ENCODE measurements around the gene TTC36. TPM values are rescaled to one million over a fixed set of nuclear protein-coding genes. Genes with fewer than 3 reads are reported as not detected.

The TTC36 gene
- total and polyA plus RNA-seq, 2 donors (not counting 1 experiment from before 2014, with no cell fraction given), result 0.99 TPM; not detected in 1

DNA sequence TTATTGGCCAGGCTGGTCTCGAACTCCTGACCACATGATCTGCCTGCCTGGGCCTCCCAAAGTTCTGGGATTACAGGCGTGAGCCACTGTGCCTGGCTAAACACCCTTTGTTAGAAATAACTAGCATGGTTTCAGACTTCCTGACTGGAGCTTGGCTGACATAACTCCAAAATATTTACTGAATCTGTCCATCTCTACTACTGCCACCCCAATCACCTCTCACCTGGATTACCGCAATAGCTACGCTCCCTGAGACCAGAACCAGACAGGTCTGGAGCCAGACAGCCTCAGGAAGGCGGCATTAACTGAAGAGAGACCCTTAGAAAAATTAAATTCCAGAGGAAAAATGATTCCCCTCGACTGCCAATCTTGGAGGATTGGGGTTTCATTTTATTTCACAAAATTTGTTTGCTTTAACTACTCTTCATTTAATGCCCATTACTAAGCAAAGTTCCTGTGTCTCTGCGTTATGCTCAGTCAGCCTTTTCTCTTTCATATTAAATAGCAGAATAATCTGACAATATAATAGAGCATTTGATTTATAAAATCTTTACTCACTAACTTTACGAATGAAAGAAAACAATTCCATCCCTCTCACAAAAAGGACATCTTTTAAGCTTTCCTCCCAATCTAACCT is 16.9 kb downstream of the TTC36 start:
- Histone ChIP-seq H3K79me2 (ENCODE audit: control insufficient read depth, insufficient read depth, low read length) (no peaks in the 10 kb centered on the region), H3K4me3 (replicated peaks in 1 of 4; ENCODE audit: control extremely low read depth in 1 of 4, insufficient read depth in 1 of 4, low read depth in 3 of 4, low read length in 4 of 4) (no peak overlapping the region), H4K20me1 (ENCODE audit: control insufficient read depth, extremely low read depth, insufficient read depth, low read length) (no peaks in the 10 kb centered on the region), H2AFZ (ENCODE audit: low read length) (no peak overlapping the region), H3K27ac (ENCODE audit: insufficient read depth, low read length) (no peak overlapping the region), H3K4me2 (ENCODE audit: extremely low read depth, insufficient read depth, low read length) (no peak overlapping the region), H3K27me3 (ENCODE audit: control insufficient read depth, insufficient read depth, low read length) (no peaks in the 10 kb centered on the region), H3K9ac (ENCODE audit: insufficient read depth, low read length) (no peak overlapping the region), H3K4me1 (ENCODE audit: control insufficient read depth, extremely low read depth, insufficient read depth, low read length) (no peaks in the 10 kb centered on the region), H3K9me3 (ENCODE audit: control insufficient read depth, insufficient read depth, low read depth, low read length) (no peaks in the 10 kb centered on the region), H3K36me3 (ENCODE audit: control insufficient read depth, insufficient read depth, low read length) (no peaks in the 10 kb centered on the region)
- no peak for DNase-seq (ENCODE audit: low read depth in 2 of 2)
- no peak for TF ChIP-seq EZH2 (IDR thresholded peaks at IDR 0.05; ENCODE audit: low read length, missing control alignments)
- TF ChIP-seq, protein P1, sequence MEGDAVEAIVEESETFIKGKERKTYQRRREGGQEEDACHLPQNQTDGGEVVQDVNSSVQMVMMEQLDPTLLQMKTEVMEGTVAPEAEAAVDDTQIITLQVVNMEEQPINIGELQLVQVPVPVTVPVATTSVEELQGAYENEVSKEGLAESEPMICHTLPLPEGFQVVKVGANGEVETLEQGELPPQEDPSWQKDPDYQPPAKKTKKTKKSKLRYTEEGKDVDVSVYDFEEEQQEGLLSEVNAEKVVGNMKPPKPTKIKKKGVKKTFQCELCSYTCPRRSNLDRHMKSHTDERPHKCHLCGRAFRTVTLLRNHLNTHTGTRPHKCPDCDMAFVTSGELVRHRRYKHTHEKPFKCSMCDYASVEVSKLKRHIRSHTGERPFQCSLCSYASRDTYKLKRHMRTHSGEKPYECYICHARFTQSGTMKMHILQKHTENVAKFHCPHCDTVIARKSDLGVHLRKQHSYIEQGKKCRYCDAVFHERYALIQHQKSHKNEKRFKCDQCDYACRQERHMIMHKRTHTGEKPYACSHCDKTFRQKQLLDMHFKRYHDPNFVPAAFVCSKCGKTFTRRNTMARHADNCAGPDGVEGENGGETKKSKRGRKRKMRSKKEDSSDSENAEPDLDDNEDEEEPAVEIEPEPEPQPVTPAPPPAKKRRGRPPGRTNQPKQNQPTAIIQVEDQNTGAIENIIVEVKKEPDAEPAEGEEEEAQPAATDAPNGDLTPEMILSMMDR (conservative IDR thresholded peaks at IDR 0.05 in 1 of 2, IDR thresholded peaks at IDR 0.05 in 1 of 2; ENCODE audit: low read depth in 1 of 2, low read length in 2 of 2), result no peak

DNA sequence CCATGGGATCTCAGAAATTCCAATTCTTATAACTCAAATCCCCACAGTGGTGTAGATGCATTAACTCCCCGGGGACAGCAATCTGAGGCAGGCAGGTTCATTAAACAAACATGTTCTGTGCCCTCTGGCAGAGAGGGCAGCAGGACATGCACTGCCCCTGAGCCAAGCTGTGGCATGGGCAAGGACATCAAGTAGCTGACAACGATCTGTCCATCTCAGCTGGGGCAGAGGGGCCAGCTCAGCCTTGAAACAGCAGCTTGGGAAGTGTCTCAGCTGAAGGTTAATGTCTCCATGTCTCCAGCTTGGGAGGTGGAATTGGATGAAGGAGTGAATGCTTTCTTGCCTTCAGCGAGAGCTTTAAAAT is 17.4 kb downstream of the TTC36 start:
- no peak overlapping the region for H3K27ac ChIP-seq (ENCODE audit: insufficient read depth, low read length)
- H3K9ac ChIP-seq (ENCODE audit: insufficient read depth, low read length), result no peak overlapping the region
- no peak overlapping the region for H3K4me3 ChIP-seq (replicated peaks in 1 of 4; ENCODE audit: control extremely low read depth in 1 of 4, insufficient read depth in 1 of 4, low read depth in 3 of 4, low read length in 4 of 4)
- TF ChIP-seq, protein P1 (conservative IDR thresholded peaks at IDR 0.05 in 1 of 2, IDR thresholded peaks at IDR 0.05 in 1 of 2; ENCODE audit: low read depth in 1 of 2, low read length in 2 of 2), result no peak
- TF ChIP-seq EZH2 (IDR thresholded peaks at IDR 0.05; ENCODE audit: low read length, missing control alignments), result no peak
- no peaks in the 10 kb centered on the region for H3K27me3 ChIP-seq (ENCODE audit: control insufficient read depth, insufficient read depth, low read length)
- no peaks in the 10 kb centered on the region for H3K4me1 ChIP-seq (ENCODE audit: control insufficient read depth, extremely low read depth, insufficient read depth, low read length)
- DNase-seq (ENCODE audit: low read depth in 2 of 2), result no peak
- no peaks in the 10 kb centered on the region for H3K36me3 ChIP-seq (ENCODE audit: control insufficient read depth, insufficient read depth, low read length)
- H2AFZ ChIP-seq (ENCODE audit: low read length), result no peak overlapping the region
- H4K20me1 ChIP-seq (ENCODE audit: control insufficient read depth, extremely low read depth, insufficient read depth, low read length), result no peaks in the 10 kb centered on the region
- no peak overlapping the region for H3K4me2 ChIP-seq (ENCODE audit: extremely low read depth, insufficient read depth, low read length)
- no peaks in the 10 kb centered on the region for H3K9me3 ChIP-seq (ENCODE audit: control insufficient read depth, insufficient read depth, low read depth, low read length)
- H3K79me2 ChIP-seq (ENCODE audit: control insufficient read depth, insufficient read depth, low read length), result no peaks in the 10 kb centered on the region

DNA sequence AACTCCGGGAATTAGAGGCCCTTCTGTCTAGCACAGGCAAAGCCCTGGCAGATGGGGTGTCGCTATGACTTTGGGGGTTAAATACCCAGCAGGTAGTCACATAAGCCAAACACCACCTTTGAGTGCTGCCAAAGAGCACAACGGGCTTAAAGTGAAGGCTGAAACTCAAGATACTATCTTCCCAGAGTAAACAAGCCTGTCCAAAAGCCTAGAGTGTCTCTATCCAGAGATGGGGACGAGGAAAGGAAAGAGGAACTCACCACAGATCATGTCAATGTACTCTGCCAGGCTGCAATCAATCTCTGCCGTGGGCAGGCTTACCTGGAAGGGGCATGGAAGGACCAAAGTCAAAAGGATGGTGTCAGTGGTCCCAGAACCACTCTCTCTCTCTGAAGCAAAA is 18.3 kb downstream of the TTC36 start:
- no peaks in the 10 kb centered on the region for H3K4me1 ChIP-seq (ENCODE audit: control insufficient read depth, extremely low read depth, insufficient read depth, low read length)
- H3K27me3 ChIP-seq (ENCODE audit: control insufficient read depth, insufficient read depth, low read length), result no peaks in the 10 kb centered on the region
- H3K79me2 ChIP-seq (ENCODE audit: control insufficient read depth, insufficient read depth, low read length), result no peaks in the 10 kb centered on the region
- no peak overlapping the region for H3K4me2 ChIP-seq (ENCODE audit: extremely low read depth, insufficient read depth, low read length)
- H3K4me3 ChIP-seq (replicated peaks in 1 of 4; ENCODE audit: control extremely low read depth in 1 of 4, insufficient read depth in 1 of 4, low read depth in 3 of 4, low read length in 4 of 4), result no peak overlapping the region
- DNase-seq (ENCODE audit: low read depth in 2 of 2), result no peak
- H3K9ac ChIP-seq (ENCODE audit: insufficient read depth, low read length), result no peak overlapping the region
- TF ChIP-seq, protein P1 (conservative IDR thresholded peaks at IDR 0.05 in 1 of 2, IDR thresholded peaks at IDR 0.05 in 1 of 2; ENCODE audit: low read depth in 1 of 2, low read length in 2 of 2), result no peak
- no peak for TF ChIP-seq EZH2 (IDR thresholded peaks at IDR 0.05; ENCODE audit: low read length, missing control alignments)
- no peak overlapping the region for H3K27ac ChIP-seq (ENCODE audit: insufficient read depth, low read length)
- no peaks in the 10 kb centered on the region for H4K20me1 ChIP-seq (ENCODE audit: control insufficient read depth, extremely low read depth, insufficient read depth, low read length)
- no peak overlapping the region for H2AFZ ChIP-seq (ENCODE audit: low read length)
- H3K9me3 ChIP-seq (ENCODE audit: control insufficient read depth, insufficient read depth, low read depth, low read length), result no peaks in the 10 kb centered on the region
- no peaks in the 10 kb centered on the region for H3K36me3 ChIP-seq (ENCODE audit: control insufficient read depth, insufficient read depth, low read length)

Measured in fibroblast of lung (primary cell).